Mucosa of gallbladder (tissue), 1 donor: ENCODE measurements around the gene HAPLN2. TPM values are rescaled to one million over a fixed set of nuclear protein-coding genes. Genes with fewer than 3 reads are reported as not detected.
"Not testable (repeated sequence)": the region's sequence is repeated elsewhere in the genome, so short reads cannot be mapped to it uniquely, and the experiment has no call there.

Source experiments
- DNase-seq: peaks from one replicate; pipeline ENCODE4 v3.0.0-alpha.2; 2020; ENCODE audit warnings: low spot score
- total RNA-seq: library from RNA; stranded (reverse); gene quantifications from one replicate; pipeline ENCODE4 v1.2.1, GENCODE V29; 2021
- donor health status: DM: no; HTN: no; CAD: no.

HAPLN2 gene
- total RNA-seq, 1 donor from 2014 or later = 0.43 TPM

DNA sequence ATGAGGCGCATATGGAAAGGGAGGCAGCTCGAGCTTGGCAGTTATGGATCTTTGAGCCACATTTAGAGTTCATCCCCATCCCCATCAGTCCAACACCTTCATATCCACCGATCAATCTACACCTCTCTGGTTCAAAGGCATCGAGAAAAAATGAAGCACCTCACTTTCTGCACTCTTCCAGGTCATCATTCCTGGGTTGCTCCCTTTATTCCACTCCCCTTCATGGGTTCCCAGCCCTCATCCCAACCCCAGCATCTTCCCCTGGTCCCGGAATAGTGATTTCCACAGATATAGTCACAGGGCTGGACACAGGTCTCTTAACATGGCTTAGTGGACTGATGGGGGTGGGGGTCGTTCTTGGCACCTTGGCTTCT, 354 bp downstream of the HAPLN2 start:
- DNase-seq = no peak

DNA sequence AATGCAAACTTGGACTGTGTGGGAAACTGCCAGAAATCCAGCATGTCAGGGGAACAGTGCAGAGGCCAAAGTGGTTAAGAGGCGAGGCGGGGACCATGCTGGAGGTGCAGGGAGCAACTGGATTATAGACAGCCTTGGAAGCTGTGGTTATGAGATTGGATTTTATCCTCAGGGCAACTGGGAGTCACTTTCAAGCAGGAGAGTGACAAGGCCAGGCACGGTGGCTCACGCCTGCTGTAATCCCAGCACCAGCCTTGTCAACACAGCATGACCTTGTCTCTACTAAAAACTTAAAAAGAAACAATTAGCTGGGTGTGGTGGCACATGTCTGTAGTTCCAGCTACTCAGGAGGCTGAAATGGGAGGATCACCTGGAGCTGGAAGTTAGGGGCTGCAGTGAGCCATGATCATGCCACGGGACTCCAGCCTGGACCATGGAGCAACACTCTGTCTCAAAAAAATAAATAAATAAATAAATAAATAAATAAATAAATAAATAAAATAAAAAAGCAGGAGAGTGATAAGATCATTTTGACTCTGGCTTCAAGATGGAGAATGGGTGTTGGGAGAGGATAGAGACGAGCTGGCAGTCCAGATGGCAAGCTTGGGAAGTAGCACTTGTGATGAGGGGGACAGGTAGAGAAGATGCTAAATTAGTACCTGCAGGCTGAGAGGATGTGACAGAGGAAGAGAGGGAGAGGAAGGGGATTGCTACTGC, 3.5 kb downstream of the HAPLN2 start:
- no peak for DNase-seq

DNA sequence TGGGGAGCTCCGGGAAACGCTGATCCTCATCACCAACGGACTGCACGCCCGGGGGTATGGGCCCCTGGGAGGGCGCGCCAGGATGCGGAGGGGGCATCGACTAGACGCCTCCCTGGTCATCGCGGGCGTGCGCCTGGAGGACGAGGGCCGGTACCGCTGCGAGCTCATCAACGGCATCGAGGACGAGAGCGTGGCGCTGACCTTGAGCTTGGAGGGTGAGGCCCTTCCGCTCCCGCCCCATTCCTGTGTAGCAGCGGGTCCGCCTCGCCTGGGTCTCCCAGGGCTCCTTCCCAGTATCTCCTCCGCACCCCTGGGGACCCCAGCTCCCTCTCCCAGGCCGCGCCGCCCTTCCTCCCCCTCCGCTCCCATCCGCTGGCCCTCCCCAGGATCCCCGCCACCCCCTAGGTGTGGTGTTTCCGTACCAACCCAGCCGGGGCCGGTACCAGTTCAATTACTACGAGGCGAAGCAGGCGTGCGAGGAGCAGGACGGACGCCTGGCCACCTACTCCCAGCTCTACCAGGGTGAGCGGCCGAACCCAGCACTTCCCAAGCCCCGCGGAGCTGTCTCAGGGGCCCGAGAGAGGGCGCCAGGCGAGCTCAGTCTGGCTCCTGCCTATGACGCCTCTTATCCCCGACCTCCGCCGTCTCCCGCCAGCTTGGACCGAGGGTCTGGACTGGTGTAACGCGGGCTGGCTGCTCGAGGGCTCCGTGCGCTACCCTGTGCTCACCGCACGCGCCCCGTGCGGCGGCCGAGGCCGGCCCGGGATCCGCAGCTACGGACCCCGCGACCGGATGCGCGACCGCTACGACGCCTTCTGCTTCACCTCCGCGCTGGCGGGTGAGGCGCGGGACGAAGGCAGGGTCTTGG, 5.0 kb downstream of the HAPLN2 start:
- DNase-seq = no peak

DNA sequence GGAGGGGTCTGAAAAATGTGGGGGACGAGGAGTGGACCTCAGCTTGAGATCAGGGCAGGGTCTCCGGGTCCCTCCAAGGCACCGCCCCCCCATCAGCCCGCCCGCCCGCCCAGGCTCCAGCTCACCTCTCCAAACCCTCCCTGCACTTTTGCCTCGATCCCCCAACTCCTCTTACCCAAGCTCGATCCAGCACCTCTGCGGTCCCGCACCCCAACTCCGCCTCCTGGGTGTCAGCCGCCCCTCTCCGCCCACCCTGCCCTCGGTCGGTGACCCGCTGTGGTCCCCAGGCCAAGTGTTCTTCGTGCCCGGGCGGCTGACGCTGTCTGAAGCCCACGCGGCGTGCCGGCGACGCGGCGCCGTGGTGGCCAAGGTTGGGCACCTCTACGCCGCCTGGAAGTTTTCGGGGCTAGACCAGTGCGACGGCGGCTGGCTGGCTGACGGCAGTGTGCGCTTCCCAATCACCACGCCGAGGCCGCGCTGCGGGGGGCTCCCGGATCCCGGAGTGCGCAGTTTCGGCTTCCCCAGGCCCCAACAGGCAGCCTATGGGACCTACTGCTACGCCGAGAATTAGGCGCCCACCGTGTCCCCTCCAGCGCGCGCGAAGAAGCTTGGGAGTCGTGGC, 5.7 kb downstream of the HAPLN2 start:
- no peak for DNase-seq

- no peak for DNase-seq
Observed at GRCh38 chr1:156625436-156626078, 6.3 kb downstream of the HAPLN2 start.

- DNase-seq = no peak
Observed at GRCh38 chr1:156626079-156626438, 6.8 kb downstream of the HAPLN2 start.

- no peak for DNase-seq
Observed at GRCh38 chr1:156627313-156627880, 8.2 kb downstream of the HAPLN2 start.

DNA sequence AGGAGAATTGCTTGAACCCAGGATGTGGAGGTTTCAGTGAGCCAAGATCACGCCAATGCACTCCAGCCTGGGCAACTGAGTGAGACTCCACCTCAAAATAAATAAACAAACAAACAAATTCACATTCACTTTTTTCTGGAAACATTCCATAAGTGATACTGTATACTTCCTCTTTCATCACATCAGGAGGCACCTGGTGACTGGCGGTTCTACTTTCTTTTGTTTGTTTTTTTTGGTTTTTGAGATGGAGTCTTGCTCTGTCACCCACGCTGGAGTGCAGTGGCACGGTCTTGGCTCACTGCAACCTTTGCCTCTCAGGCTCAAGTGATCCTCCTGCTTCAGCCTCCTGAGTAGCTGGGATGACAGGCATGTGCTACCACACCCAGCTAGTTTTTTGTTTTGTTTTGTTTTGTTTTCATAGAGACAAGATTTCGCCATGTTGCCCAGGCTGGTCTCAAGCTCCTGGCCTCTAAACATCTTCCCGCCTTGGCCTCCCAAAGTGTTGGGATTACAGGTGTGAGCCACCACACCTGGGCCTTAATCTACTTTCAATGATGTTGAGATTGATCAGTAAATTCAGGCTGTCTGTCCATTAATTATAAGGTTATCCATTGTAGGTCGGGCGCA, 10.7 kb downstream of the HAPLN2 start:
- DNase-seq = no peak

GRCh38 chr1:156631152-156631551, 11.9 kb downstream of the HAPLN2 start:
- DNase-seq = not testable (repeated sequence)

GRCh38 chr1:156632355-156632754, 13.1 kb downstream of the HAPLN2 start:
- DNase-seq = no peak

DNA sequence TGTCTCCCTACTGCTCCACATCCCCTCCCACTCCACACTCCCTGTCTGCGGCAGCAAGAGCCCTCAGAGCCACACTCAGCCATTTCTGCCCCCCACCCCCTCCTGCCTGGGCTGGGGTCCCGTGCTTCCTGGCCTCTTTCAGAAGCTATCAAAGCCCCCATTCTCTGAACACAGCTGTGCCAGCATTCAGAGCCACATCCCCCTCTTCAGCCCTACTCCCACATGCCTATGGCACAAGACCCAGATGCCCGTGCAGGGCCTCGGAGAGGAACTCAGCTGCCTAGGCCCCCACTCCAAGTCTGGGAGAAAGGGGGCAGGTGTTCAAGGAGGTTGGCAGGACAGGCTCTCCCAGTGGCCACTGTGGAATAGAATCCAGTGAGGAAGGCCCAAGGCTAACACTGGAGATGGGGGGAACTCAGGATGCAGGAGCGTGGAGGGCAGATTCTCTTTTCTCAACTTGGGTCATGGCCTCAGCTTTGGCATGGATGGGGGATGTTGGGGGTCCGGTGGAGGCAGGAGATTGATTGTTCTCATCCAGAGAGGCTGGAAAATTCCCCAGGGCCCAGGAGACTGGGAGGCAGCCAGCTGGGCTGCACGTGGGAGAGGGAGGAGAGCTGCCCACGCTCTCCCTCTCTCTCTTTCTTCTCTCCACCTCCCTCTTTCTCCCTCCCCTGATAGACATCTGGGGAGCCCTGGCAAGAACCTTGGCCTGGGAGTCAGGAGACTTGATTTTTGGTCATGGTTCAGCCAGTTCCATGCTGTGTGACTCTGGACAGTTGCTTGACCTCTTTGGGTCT, 19.2 kb downstream of the HAPLN2 start:
- no peak for DNase-seq

GRCh38 chr1:156639601-156640101, 20.4 kb downstream of the HAPLN2 start:
- no peak for DNase-seq

GRCh38 chr1:156640842-156641706, 21.9 kb downstream of the HAPLN2 start:
- no peak for DNase-seq

DNA sequence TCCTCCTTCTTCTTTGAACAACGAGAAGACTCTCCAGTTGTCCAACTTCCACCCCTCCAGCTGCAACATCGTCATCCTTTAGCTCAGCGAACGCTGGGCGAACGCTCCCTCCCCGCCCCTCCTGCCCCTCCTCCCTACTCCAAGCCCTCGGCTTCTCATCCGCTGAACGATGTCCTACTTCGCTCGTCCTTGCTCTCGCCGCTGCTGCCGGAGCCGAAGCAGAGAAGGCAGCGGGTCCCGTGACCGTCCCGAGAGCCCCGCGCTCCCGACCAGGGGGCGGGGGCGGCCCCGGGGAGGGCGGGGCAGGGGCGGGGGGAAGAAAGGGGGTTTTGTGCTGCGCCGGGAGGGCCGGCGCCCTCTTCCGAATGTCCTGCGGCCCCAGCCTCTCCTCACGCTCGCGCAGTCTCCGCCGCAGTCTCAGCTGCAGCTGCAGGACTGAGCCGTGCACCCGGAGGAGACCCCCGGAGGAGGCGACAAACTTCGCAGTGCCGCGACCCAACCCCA, 22.6 kb downstream of the HAPLN2 start, which contains the start of gene BCAN:
TSS of gene BCAN (plus strand) at position 357 of the 504 bp plus-strand sequence. CDS start 3,938 bp downstream, outside the sequence.
- DNase-seq = no peak

GRCh38 chr1:156642265-156643048, 23.2 kb downstream of the HAPLN2 start:
- DNase-seq = no peak

- no peak for DNase-seq
Observed at GRCh38 chr1:156643049-156643777, 24.0 kb downstream of the HAPLN2 start.

DNA sequence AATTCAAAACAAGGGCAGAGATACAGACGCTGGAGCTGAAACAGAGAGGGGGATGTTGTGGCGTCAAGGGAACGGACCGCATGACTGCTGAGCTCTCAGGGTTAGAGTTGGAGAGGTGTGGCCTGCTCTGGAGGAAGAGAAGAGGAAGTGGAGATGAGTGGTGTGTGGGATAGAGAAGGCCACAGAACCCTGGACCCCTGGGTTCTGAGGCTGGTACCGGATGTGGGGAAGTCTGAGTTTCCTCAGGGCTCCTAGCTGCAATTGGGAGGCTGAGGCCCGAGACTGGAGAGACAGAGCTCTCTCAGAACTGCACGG, 24.5 kb downstream of the HAPLN2 start:
- DNase-seq = no peak

DNA sequence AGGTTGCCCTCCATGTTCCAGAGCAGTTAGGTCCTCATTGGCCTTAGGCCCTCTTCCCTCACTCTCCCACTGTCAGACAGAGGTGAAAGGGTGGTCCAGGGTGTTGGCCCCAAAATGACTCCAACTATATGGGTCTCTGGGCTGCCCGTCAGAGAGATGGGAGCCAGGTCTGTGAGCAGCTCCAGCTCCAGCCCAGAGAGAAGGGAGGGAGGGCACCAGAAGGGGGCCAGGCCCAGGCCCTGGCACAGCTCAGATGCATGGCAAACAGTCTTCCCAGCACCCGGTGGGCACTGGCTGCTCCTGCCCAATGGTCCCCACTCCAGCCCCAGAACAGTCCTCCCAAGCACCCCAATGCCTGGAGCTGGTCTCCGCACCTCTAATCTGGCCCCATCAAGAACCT, 24.9 kb downstream of the HAPLN2 start:
- no peak for DNase-seq
